Measurements from ENCODE around the gene STC2. TPM values are rescaled to one million over a fixed set of nuclear protein-coding genes. Genes with fewer than 3 reads are reported as not detected.
A peak's percentile ranks its signal among the peaks of the same experiment; 100 is the strongest.

The STC2 gene
- total RNA-seq, 1 donor: 558 TPM

- Histone ChIP-seq H3K4me2 (ENCODE audit: insufficient read depth, low read length) (peak overlapping the region; percentile 30), H3K4me1 (ENCODE audit: insufficient read depth, low read length) (peaks cover 18% of the 10 kb centered on the region), H4K20me1 (ENCODE audit: insufficient read depth, low read length) (no peaks in the 10 kb centered on the region), H3K9me3 (ENCODE audit: low read depth, low read length) (no peaks in the 10 kb centered on the region), H3K27me3 (ENCODE audit: insufficient read depth, low read length) (no peaks in the 10 kb centered on the region), H3K27ac (ENCODE audit: low read depth, low read length) (peak overlapping the region; percentile 83), H3K4me3 (ENCODE audit: insufficient read depth, low read length) (no peak overlapping the region), H3K79me2 (ENCODE audit: insufficient read depth, low read length) (no peaks in the 10 kb centered on the region), H3K36me3 (ENCODE audit: insufficient read depth, low read length) (peaks cover under 1% of the 10 kb centered on the region), H2AFZ (ENCODE audit: low read length) (peak overlapping the region; percentile 56)
- TF ChIP-seq CTCF (IDR thresholded peaks at IDR 0.05; ENCODE audit: extremely low read depth, low read depth, low read length): no peak
- peak; percentile 81 for DNase-seq (ENCODE audit: insufficient read length, low spot score, missing footprints)
These were observed 17.1 kb downstream of the STC2 start for GRCh38 chr5:173310861-173311785.

- peak overlapping the region; percentile 56 for H2AFZ ChIP-seq (ENCODE audit: low read length)
- H3K79me2 ChIP-seq (ENCODE audit: insufficient read depth, low read length): no peaks in the 10 kb centered on the region
- H3K27ac ChIP-seq (ENCODE audit: low read depth, low read length): peak overlapping the region; percentile 83
- peaks cover 13% of the 10 kb centered on the region for H3K4me1 ChIP-seq (ENCODE audit: insufficient read depth, low read length)
- H3K9me3 ChIP-seq (ENCODE audit: low read depth, low read length): no peaks in the 10 kb centered on the region
- H4K20me1 ChIP-seq (ENCODE audit: insufficient read depth, low read length): no peaks in the 10 kb centered on the region
- H3K4me2 ChIP-seq (ENCODE audit: insufficient read depth, low read length): peak overlapping the region; percentile 30
- TF ChIP-seq CTCF (IDR thresholded peaks at IDR 0.05; ENCODE audit: extremely low read depth, low read depth, low read length): no peak
- no peaks in the 10 kb centered on the region for H3K36me3 ChIP-seq (ENCODE audit: insufficient read depth, low read length)
- DNase-seq (ENCODE audit: insufficient read length, low spot score, missing footprints): peak; percentile 50
- no peaks in the 10 kb centered on the region for H3K27me3 ChIP-seq (ENCODE audit: insufficient read depth, low read length)
- no peak overlapping the region for H3K4me3 ChIP-seq (ENCODE audit: insufficient read depth, low read length)
These were observed 17.9 kb downstream of the STC2 start for GRCh38 chr5:173310218-173310769.

- H3K79me2 ChIP-seq (ENCODE audit: insufficient read depth, low read length): no peaks in the 10 kb centered on the region
- no peak for DNase-seq (ENCODE audit: insufficient read length, low spot score, missing footprints)
- no peak overlapping the region for H3K4me3 ChIP-seq (ENCODE audit: insufficient read depth, low read length)
- no peaks in the 10 kb centered on the region for H3K36me3 ChIP-seq (ENCODE audit: insufficient read depth, low read length)
- TF ChIP-seq CTCF (IDR thresholded peaks at IDR 0.05; ENCODE audit: extremely low read depth, low read depth, low read length): no peak
- no peak overlapping the region for H3K27ac ChIP-seq (ENCODE audit: low read depth, low read length)
- no peak overlapping the region for H2AFZ ChIP-seq (ENCODE audit: low read length)
- H3K4me2 ChIP-seq (ENCODE audit: insufficient read depth, low read length): no peak overlapping the region
- H3K27me3 ChIP-seq (ENCODE audit: insufficient read depth, low read length): no peaks in the 10 kb centered on the region
- no peaks in the 10 kb centered on the region for H3K9me3 ChIP-seq (ENCODE audit: low read depth, low read length)
- no peaks in the 10 kb centered on the region for H4K20me1 ChIP-seq (ENCODE audit: insufficient read depth, low read length)
- peaks cover 13% of the 10 kb centered on the region for H3K4me1 ChIP-seq (ENCODE audit: insufficient read depth, low read length)
These were observed 18.5 kb downstream of the STC2 start for GRCh38 chr5:173309731-173310130.

GRCh38 chr5:173308226-173308625 lies 20.0 kb downstream of the STC2 start:
- H4K20me1 ChIP-seq (ENCODE audit: insufficient read depth, low read length): no peaks in the 10 kb centered on the region
- no peak for TF ChIP-seq CTCF (IDR thresholded peaks at IDR 0.05; ENCODE audit: extremely low read depth, low read depth, low read length)
- H2AFZ ChIP-seq (ENCODE audit: low read length): no peak overlapping the region
- no peaks in the 10 kb centered on the region for H3K27me3 ChIP-seq (ENCODE audit: insufficient read depth, low read length)
- H3K4me2 ChIP-seq (ENCODE audit: insufficient read depth, low read length): no peak overlapping the region
- H3K9me3 ChIP-seq (ENCODE audit: low read depth, low read length): no peaks in the 10 kb centered on the region
- H3K36me3 ChIP-seq (ENCODE audit: insufficient read depth, low read length): no peaks in the 10 kb centered on the region
- DNase-seq (ENCODE audit: insufficient read length, low spot score, missing footprints): no peak
- no peaks in the 10 kb centered on the region for H3K79me2 ChIP-seq (ENCODE audit: insufficient read depth, low read length)
- no peak overlapping the region for H3K27ac ChIP-seq (ENCODE audit: low read depth, low read length)
- H3K4me3 ChIP-seq (ENCODE audit: insufficient read depth, low read length): no peak overlapping the region
- H3K4me1 ChIP-seq (ENCODE audit: insufficient read depth, low read length): peaks cover 19% of the 10 kb centered on the region

All from osteoblast (primary cell).